K562 (cell line): ENCODE data around the gene HPD. TPM values are rescaled to one million over a fixed set of nuclear protein-coding genes. Genes with fewer than 3 reads are reported as not detected.

Experiments
- ATAC-seq: fragments of 200-7000 bp; cut with Tn5 transposase; 3 replicates; pipeline ENCODE4 v1.9.1; 2020; ENCODE audit warnings: moderate library complexity
- BruUV-seq: library from RNA; stranded (reverse); fragments of 400-500 nt; replicated peaks from 2 replicates; lab custom pipeline; 2021; lab: Mats Ljungman, UMichigan
- CTCF ChIA-PET: fragments of 300-600 bp; formaldehyde crosslinking; extraction: SDS; loops from one replicate; lab custom pipeline; 2021; ENCODE audit warnings: low intra/inter-chr PET ratio; lab: Yijun Ruan, JAX
- POLR2A ChIA-PET: fragments of 300-600, 350-650 bp; sonication (Branson Sonifier 250); formaldehyde crosslinking; extraction: SDS; loops from one replicate; lab custom pipeline; 2021; ENCODE audit warnings: antibody characterized with exemption, inconsistent platforms; lab: Yijun Ruan, JAX
- DNase-seq, 4 experiments: peaks; one replicate each; pipeline versions ENCODE4 v3.0.0 to v3.0.0-alpha.2; 2011 to 2018; ENCODE audit warnings: low spot score in 3 of 4, mixed read lengths in 3 of 4; ENCODE audit errors: extremely low read depth in 1 of 4
- FAIRE-seq: peaks from 2 replicates; lab custom pipeline; 2011; peaks lifted over from hg19 to GRCh38; lab: Jason Lieb, UNC
- H2AFZ ChIP-seq: 2 replicates; pipeline ENCODE4 v1.6.0; 2011; ENCODE audit warnings: low read depth, low read length, control low read depth, inconsistent platforms
- H3K27ac ChIP-seq: fragments of 200-600 bp; 3 replicates; pipeline ENCODE4 v1.8.0; 2011; ENCODE audit warnings: low read depth, mild to moderate bottlenecking, control low read depth, inconsistent platforms, low read length, moderate library complexity, mixed read lengths; ENCODE audit errors: extremely low read depth
- H3K27me3 ChIP-seq, 2 experiments: fragments of 300-600 bp in 1 of 2; 2 replicates in 1 of 2; 3 replicates in 1 of 2; pipeline versions ENCODE4 v1.6.0 to v1.8.0; 2011; ENCODE audit warnings: inconsistent platforms in 2 of 2, low read length in 2 of 2, mild to moderate bottlenecking in 1 of 2, mixed read lengths in 1 of 2, moderate library complexity in 1 of 2; ENCODE audit not compliant: control insufficient read depth in 2 of 2, insufficient read depth in 2 of 2
- H3K36me3 ChIP-seq: fragments of 300-600 bp; 3 replicates; pipeline ENCODE4 v1.8.0; 2011; ENCODE audit warnings: mild to moderate bottlenecking, low read length, inconsistent platforms; ENCODE audit not compliant: control insufficient read depth, insufficient read depth
- H3K4me1 ChIP-seq, 2 experiments: fragments of 200-600 bp in 1 of 2; replicated peaks in 1 of 2; 2 replicates in 1 of 2; 3 replicates in 1 of 2; pipeline versions ENCODE4 v1.5.1 to v1.8.0; 2011; ENCODE audit warnings: inconsistent platforms in 2 of 2, low read length in 2 of 2, mild to moderate bottlenecking in 1 of 2, mixed read lengths in 1 of 2, moderate library complexity in 1 of 2; ENCODE audit not compliant: control insufficient read depth in 2 of 2, insufficient read depth in 2 of 2
- H3K4me2 ChIP-seq: 2 replicates; pipeline ENCODE4 v1.6.1; 2011; ENCODE audit warnings: low read length, control low read depth, inconsistent platforms, mixed read lengths; ENCODE audit not compliant: insufficient read depth
- H3K4me3 ChIP-seq: fragments of 200-600 bp; sonication (generic), shearing (Covaris generic); 2 replicates; pipeline ENCODE4 v1.5.1; 2016; ENCODE audit warnings: control low read depth, inconsistent platforms
- H3K79me2 ChIP-seq: fragments of 200-600 bp; 3 replicates; pipeline ENCODE4 v1.8.0; 2011; ENCODE audit warnings: low read length, inconsistent platforms; ENCODE audit not compliant: control insufficient read depth, insufficient read depth
- H3K9ac ChIP-seq, 2 experiments: 2 replicates each; pipeline versions ENCODE4 v1.6.0 to v1.6.1; 2011; ENCODE audit warnings: low read depth in 2 of 2, low read length in 2 of 2, control low read depth in 1 of 2, inconsistent platforms in 1 of 2, mild to moderate bottlenecking in 1 of 2, mixed read lengths in 1 of 2; ENCODE audit not compliant: insufficient read depth in 1 of 2
- H3K9me1 ChIP-seq: one replicate; pipeline ENCODE4 v1.6.0; 2011; ENCODE audit warnings: inconsistent platforms, mild to moderate bottlenecking, low read length, moderate library complexity; ENCODE audit not compliant: control insufficient read depth, insufficient read depth
- H3K9me3 ChIP-seq: replicated peaks from 2 replicates; pipeline ENCODE4 v1.5.1; 2011; ENCODE audit warnings: low read depth, low read length, inconsistent platforms; ENCODE audit not compliant: control insufficient read depth, insufficient read depth
- H4K20me1 ChIP-seq: replicated peaks from 2 replicates; pipeline ENCODE4 v1.6.1; 2011; ENCODE audit warnings: low read length, inconsistent platforms, mixed read lengths; ENCODE audit not compliant: control insufficient read depth, insufficient read depth
- NFRKB ChIP-seq: fragments of 450-650 bp; IDR thresholded peaks from 2 replicates; pipeline ENCODE4 v1.6.1; 2016; ENCODE audit warnings: low read depth
- NFXL1 ChIP-seq: fragments of 450-650 bp; formaldehyde crosslinking; IDR thresholded peaks from 2 replicates; pipeline ENCODE4 v1.4.0; 2021; ENCODE audit warnings: mild to moderate bottlenecking
- SIN3A ChIP-seq, 2 experiments: fragments of 150-350 bp in 1 of 2; IDR thresholded peaks; 2 replicates each; pipeline ENCODE4 v1.6.1; 2011 to 2016; ENCODE audit warnings: borderline replicate concordance in 2 of 2, low read depth in 2 of 2, low read length in 2 of 2, mild to moderate bottlenecking in 2 of 2, moderate library complexity in 2 of 2; ENCODE audit not compliant: control insufficient read depth in 1 of 2
- SIN3B ChIP-seq: fragments of 450-650 bp; IDR thresholded peaks from 2 replicates; pipeline ENCODE4 v1.6.1; 2017; ENCODE audit warnings: low read depth, mild to moderate bottlenecking, moderate library complexity
- TAF1 ChIP-seq: IDR thresholded peaks from 2 replicates; pipeline ENCODE4 v1.6.1; 2011; ENCODE audit warnings: mild to moderate bottlenecking, low read length, moderate library complexity; ENCODE audit not compliant: insufficient read depth, control insufficient read depth, severe bottlenecking; ENCODE audit errors: extremely low read depth
- THAP12 ChIP-seq: fragments of 250-450 bp; sonication (Bioruptor Pico); IDR thresholded peaks from 2 replicates; pipeline ENCODE4 v1.9.0; 2021; ENCODE audit warnings: mild to moderate bottlenecking, inconsistent platforms
- TSC22D4 ChIP-seq: fragments of 450-650 bp; IDR thresholded peaks from 2 replicates; pipeline ENCODE4 v1.6.1; 2016; ENCODE audit warnings: missing genetic modification characterization, missing biosample characterization, control low read depth
- ZBTB5 ChIP-seq: fragments of 450-650 bp; IDR thresholded peaks from 2 replicates; pipeline ENCODE4 v1.6.1; 2017; ENCODE audit warnings: antibody characterized with exemption
- ZNF217 ChIP-seq: sonication (generic); formaldehyde crosslinking; IDR thresholded peaks from 2 replicates; pipeline ENCODE4 v1.8.0; 2022; ENCODE audit warnings: mild to moderate bottlenecking, missing genetic modification reagents
- ZNF282 ChIP-seq: sonication (generic); formaldehyde crosslinking; IDR thresholded peaks from 2 replicates; pipeline ENCODE4 v1.8.1; 2023; ENCODE audit warnings: missing genetic modification reagents
- ZNF449 ChIP-seq: fragments of 250-450 bp; sonication (Bioruptor Pico); IDR thresholded peaks from 2 replicates; pipeline ENCODE4 v1.8.0; 2022; ENCODE audit warnings: moderate library complexity, mild to moderate bottlenecking, inconsistent platforms
- WGBS: fragments of 100-300 bp; shearing (Covaris generic); methylation state at CpG from one replicate; pipeline ENCODE4 v1.1.6; 2016; ENCODE audit warnings: low coverage, mixed read lengths; ENCODE audit not compliant: insufficient coverage; ENCODE audit errors: missing lambda C conversion rate; 5-methylcytosine and 5-hydroxymethylcytosine counted together
- in situ Hi-C: fragments of 300-500 bp; cut with MboI; formaldehyde crosslinking; loops from 4 replicates; pipeline ENCODE4 v1.15.0; 2018; ENCODE audit warnings: inconsistent platforms, mixed read lengths
- intact Hi-C: fragments of 100-400 bp; cut with micrococcal nuclease; formaldehyde crosslinking; loops from 2 replicates; pipeline ENCODE4 v1.14.2; 2022
- polyA plus RNA-seq, 8 experiments: library from polyadenylated mRNA; depleted of rRNA in 4 of 8; stranded (reverse) in 5 of 8; unstranded in 3 of 8; fragments of >200 nt; fragmentation: Nextera tagmentation in 2 of 8; fragmentation: Illumina TruSeq in 1 of 8; extraction: Ambion mirVana in 2 of 8; extraction: Trizol in 1 of 8; gene quantifications; 2 replicates each; pipeline versions ENCODE4 v1.2.1 to v1.2.3, GENCODE V29; 2011 to 2014; ENCODE audit warnings: inconsistent platforms in 1 of 8, missing spikeins in 1 of 8
- total RNA-seq, 7 experiments: library from RNA; depleted of rRNA in 6 of 7; stranded (reverse); fragments of >200 nt in 6 of 7; fragmentation: Illumina TruSeq in 2 of 7; extraction: Trizol in 2 of 7; gene quantifications; 2 replicates each; pipeline versions ENCODE4 v1.2.1 to v1.2.3, GENCODE V29; 2011 to 2021; ENCODE audit warnings: low replicate concordance in 1 of 7

The HPD gene
- total and polyA plus RNA-seq, 9 of the 15 experiments (the other 6 are each of a cell fraction or from before 2014, with no cell fraction given), result 0.06 to 0.29 (median 0.07) TPM; not detected in 4

- TF ChIP-seq ZNF449 (CRISPR knock-in tag), result 0 out of 2 replicates have a peak, but pooled peaks have one; percentile 25
- TF ChIP-seq, all 486 proteins: peak for 25
Observed at GRCh38 chr12:121802485-121802842, 56.2 kb downstream of the HPD start (continued).

- Histone ChIP-seq H3K27ac (peak overlapping the region; percentile 99), H3K79me2 (peaks cover 87% of the 10 kb centered on the region), H3K36me3 (peaks cover 25% of the 10 kb centered on the region), H3K27me3 (no peaks in the 10 kb centered on the region), H4K20me1 (0 out of 2 replicates have a peak, but pooled peaks cover 3% of the 10 kb centered on the region), H3K4me1 (peaks cover 26 to 67% of the 10 kb centered on the region in 2 experiments; a peak in 4 of 5 replicates), H3K4me3 (peak overlapping the region; percentile 80), H3K9ac (peak overlapping the region; percentile 99 to 100), H3K4me2 (peak overlapping the region; percentile 82), H3K9me3 (no peaks in the 10 kb centered on the region), H2AFZ (no peak overlapping the region), H3K9me1 (no peaks in the 10 kb centered on the region)
- WGBS, result 1% methylated on average over 18 of the region's 18 CpGs
- in situ Hi-C loops (no loop called here), intact Hi-C loops (no loop called here)
- ChIA-PET CTCF (no interaction called here), POLR2A (interaction anchor here (0.6 to 12.1 kb wide), 23 partner anchors 7 to 1601 kb away, joined by 3 to 194 read pairs (median 4); partner anchors contain the start of genes PSMD9, RHOF and RPLP0)
- ATAC-seq (no peak), DNase-seq (peak in 1 of 4 experiments; percentile 59), FAIRE-seq (peak; percentile 85)
- no TSS peak for BruUV-seq
- TF ChIP-seq ZBTB5 (no peak), NFRKB (no peak; the same call in none of the 2 replicates), SIN3A (IDR thresholded peaks at IDR 0.05; ENCODE audit: borderline replicate concordance in 2 of 2, control insufficient read depth in 1 of 2, low read depth in 2 of 2, low read length in 2 of 2) (no peak), SIN3B (no peak), TAF1 (peak; percentile 41), THAP12 (CRISPR knock-in tag) (no peak), ZNF282 (CRISPR knock-in tag) (no peak), TSC22D4 (tag) (no peak), NFXL1 (CRISPR knock-in tag) (no peak), ZNF217 (CRISPR knock-in tag) (no peak)
Observed at GRCh38 chr12:121801595-121802484, 56.8 kb downstream of the HPD start.
